T-helper 22 cell (primary cell): Measurements from ENCODE around the gene WDCP.
A peak's percentile ranks its signal among the peaks of the same experiment; 100 is the strongest.
"Not testable (repeated sequence)": the region's sequence is repeated elsewhere in the genome, so short reads cannot be mapped to it uniquely, and the experiment has no call there.

Experiments
- DNase-seq: peaks from one replicate; pipeline ENCODE4 v3.0.0-alpha.2; 2020; ENCODE audit warnings: low read depth

WDCP gene

DNA sequence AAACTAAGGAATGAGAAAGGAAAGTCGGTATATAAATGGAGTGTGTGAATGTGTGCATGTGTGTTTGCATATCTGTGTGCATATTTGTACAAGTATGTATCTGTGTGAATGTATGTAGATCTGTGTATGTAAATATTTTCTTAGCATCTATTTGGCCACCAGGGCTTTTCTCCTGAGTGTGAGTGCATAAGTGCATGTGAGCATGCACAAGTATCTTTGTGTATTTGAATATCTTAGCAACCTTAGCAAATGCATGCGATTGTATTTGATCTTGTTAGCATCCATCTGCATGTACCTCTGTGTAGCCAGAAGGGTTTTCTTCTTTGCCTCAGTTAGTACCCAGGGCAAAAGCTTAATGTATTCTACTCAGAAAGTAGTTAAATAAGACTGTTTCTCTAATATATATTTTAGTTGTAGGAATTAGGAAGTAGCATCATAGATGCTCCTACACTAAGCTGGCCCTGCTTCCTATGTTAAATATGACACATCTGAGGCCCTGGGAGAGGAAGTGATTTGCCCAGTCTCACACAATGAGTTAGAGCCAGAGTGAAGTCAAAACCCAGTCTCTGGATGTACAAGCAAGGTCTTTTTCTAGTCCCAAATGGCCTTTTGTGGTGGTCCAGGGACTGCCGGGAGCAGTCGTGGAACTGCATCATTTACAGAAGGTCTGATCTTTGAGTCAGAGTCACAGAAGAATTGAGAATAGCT is 11.5 kb upstream of the WDCP start:
- DNase-seq, result no peak

- DNase-seq, result no peak
These were observed 8.6 kb upstream of the WDCP start for GRCh38 chr2:24055750-24056149.

DNA sequence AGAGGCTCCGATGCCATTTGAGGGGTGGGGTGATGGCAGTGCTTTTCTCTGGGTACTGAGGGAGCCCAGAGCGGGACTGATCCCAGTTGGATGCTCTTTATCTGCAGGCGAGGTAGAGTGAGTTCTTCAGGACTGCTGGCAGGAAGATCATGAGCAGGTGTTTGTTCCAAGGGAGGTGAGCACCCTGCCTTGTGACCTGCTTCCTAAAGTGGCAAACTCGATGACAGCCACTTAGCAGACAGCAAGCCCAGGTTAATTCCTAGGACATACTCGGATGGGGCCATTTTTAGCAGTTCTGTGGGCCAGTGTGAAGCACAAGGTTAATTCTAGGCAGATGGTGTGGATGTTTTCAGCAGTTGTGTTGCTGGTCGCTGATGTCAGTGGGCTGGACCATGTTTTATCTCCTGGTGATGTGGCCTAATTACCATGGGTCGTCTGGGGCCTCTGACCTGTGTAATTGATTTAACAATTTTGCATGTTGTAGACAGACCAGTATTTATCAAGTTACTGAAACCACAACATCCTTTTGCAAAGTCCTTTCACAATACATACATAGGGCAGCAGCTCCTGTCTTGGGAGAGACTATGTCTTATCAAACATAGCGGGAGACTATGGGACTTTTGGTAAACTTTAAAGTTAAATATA is 7.3 kb upstream of the WDCP start:
- DNase-seq, result no peak

- no peak for DNase-seq
These were observed 5.8 kb upstream of the WDCP start for GRCh38 chr2:24052951-24053350.

- DNase-seq, result no peak
These were observed 4.6 kb upstream of the WDCP start for GRCh38 chr2:24051833-24052232.

- DNase-seq, result no peak
These were observed 3.1 kb upstream of the WDCP start for GRCh38 chr2:24050041-24050979.

DNA sequence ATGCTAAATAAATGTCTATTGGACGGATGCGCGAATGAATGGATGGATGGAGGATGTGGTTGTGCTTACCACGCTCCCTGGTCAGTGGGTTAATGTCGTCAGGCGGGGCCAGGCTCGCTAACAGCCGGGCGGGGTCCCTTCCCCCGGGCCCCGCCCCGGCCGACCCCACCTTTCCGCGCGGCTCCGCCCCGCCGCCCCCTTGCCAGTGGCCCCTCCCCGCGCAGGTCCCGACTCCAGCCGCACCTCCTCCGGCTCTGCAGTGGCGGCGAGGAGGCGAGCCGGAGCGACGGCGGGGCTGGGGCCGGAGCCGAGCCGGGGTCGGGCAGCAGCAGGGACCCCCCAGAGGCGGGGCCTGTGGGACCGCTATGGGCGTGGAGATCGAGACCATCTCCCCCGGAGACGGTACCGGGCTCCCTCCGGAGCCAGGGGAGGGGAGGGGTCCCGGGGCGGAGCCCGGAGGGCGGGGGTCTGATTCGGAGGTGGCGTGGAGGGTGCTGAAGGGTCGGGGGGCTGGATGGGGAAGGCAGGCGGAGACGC is 2.4 kb upstream of the WDCP start, which contains the start of gene FKBP1B:
TSS of gene FKBP1B (plus strand) at position 257 of the 537 bp plus-strand sequence. CDS start at position 366, 109 bp downstream.
- peak; percentile 60 for DNase-seq

GRCh38 chr2:24048769-24049484 is 1.7 kb upstream of the WDCP start:
- no peak for DNase-seq

DNA sequence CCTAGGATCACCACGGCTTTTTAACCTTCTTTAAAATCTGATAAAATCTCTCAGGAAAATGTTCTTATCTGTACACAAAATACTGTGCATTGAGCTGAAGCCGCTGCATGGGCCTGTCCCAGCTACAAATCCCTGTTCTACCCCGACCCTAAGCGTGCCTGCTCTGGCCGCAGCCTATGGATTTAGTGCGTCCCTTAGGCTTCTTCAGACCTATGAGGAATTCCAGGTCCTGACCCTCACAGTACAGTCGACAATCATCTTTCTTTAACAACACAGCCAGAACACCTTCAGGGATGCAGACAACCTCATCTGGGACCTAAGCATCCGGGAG is 477 bp upstream of the WDCP start:
- no peak for DNase-seq

GRCh38 chr2:24046599-24046929 is 627 bp downstream of the WDCP start:
- DNase-seq, result no peak

DNA sequence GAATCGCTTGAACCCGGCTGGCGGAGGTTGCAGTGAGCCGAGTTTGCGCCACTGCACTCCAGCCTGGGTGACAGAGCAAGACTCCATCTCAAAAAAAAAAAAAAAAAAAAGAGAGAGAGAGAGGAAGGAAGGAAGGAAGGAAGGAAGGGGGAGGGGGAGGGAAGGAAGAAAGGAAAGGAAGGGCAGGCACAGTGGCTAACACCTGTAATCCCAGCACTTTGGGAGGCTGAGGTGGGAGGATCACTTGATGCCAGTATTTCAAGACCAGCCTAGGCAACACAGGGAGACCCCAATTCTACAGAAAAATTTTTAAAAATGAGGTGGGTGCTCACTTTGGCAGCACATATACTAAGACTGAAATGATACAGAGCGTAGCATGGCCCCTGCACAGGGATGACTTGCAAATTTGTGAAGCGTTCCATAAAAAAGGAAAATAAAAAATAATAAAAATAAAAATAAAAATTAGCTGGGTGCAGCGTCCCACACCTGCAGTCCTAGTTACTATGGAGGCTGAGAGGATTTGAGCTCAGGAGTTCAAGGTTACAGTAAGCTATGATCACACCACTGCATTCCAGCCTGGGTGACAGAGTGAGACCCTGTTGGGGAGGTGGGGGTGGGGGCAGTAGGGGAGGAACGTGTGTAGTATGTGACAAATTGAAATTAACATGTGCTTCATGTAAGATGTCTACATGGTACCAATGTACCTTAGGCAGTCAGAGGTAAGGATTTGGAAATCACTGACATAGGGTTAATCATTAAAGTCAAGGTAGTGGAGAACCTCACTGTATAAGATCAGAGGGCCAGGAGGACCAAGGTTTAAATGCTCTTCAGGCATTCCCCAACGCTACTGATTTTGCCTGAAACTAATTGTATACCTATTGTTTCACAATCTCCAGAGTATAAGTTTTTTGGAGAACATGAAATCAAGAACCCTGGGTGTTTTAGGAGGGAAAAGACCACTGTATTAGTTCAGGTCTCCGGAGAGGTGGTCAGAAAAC is 1.4 kb downstream of the WDCP start:
- no peak for DNase-seq

DNA sequence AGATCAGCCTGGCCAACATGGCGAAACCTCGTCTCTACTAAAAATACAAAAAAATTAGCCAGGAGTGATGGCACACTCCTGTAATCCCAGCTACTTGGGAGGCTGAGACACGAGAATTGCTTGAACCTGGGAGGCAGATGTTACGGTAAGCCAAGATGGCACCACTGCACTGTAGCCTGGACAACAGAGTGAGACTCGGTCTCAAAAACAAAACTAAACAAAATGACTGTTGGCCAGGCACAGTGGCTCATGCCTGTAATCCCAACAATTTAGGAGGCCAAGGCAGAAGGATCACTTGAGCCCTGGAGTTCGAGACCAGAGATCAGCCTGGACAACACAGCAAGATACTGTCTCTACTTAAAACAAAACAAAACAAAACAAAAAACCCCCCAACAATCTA is 4.1 kb downstream of the WDCP start:
- DNase-seq, result not testable (repeated sequence)

DNA sequence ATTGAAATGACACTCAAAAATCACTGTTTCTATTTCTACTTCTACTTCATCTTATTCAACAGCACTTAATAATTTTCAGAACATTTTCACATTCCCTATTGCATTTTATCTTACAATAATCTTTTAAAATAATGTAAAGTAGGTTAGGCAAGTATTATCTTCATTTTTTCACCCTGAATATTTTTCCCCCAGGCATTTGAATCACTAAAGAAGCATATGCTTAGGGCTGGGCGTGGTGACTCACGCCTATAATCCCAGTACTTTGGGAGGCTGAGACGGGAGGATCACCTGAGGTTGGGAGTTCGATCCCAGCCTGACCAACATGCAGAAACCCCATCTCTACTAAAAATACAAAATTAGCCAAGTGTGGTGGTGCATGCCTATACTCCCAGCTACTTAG is 6.7 kb downstream of the WDCP start:
- no peak for DNase-seq

DNA sequence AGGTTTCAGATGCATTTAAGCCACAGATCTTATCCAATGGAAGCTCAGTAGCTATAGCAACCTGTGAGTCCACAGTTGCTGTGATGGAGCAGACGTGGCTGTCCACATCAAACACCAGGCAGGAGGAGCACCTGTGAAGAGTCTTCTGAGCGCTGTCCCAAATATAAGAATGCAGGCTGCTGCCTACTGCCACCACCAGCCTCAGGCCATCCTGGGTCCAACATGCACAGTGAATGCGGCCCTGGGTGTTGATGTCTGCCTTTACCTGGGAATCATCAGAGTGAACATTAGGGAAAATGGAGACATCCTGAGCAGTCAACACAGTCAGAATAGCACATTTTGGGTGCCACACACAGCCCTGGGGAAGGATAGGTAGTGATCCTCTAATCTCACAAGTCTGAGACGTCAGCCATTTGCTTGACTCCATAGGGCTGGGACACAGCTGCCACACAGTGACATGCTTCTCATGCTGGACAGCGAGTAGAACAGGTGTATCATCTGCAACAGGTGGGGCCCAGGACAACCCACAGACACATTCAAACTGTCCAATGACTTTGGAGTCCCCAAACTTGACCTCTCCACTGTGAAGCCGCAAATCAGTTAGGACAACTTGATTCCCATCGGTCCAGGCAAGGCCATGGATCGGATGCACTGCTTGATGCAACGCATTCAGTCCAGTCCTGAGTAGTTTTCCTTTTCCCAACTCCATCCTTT is 8.2 kb downstream of the WDCP start:
- DNase-seq, result no peak

GRCh38 chr2:24026233-24026632 is 21.0 kb downstream of the WDCP start:
- DNase-seq, result no peak

DNA sequence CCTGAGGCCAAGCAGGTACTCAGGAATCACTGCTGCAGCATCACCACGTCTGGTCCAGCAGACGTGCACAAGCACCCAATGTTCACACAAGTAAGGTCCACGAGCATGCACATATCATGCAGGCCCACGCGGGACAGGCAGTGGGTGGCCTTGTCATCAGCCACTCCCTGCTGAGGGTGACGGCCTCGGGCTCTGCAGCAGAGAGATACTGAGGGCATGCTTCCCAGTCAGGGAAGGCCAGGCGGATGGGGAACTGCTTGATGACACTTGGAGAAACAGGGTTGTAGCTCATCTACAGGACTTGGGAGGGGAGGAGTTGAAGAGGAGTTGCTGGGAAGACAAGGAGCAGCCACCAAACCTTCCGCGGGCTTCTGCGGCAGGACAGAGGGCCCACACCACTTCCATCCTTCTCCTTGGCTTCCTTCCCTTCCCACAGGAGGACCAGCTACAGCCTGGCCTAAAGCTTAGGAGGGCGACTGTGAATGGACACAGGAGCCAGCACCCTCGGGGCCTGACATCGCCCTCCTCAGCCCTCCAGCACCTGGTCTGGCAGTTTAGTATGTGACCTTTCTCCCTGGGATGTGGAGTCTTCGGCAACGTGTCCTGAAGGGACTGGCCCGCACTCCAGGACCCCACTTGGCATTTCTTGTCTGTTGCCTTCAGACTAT is 22.1 kb downstream of the WDCP start:
- DNase-seq, result no peak

DNA sequence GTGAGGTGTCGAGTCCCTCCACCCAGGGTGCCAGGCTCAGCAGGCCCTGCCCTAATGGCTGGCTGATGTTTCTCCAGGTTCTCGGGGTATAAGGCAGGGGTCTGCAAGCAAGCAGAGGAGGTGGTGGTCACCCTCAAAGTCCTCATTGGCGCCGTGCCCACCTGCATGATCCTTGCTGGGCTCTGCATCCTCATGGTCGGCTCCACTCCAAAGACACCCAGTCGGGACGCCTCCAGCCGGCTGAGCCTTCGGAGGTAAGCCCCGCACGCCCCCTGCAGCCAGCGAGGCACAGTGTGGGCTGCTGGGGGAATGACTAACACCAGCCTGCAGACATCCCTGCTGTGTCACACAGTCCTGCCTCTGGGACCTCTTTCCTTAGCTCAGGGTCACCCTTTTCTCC is 23.2 kb downstream of the WDCP start:
- no peak for DNase-seq

- DNase-seq, result no peak
These were observed 24.1 kb downstream of the WDCP start for GRCh38 chr2:24022975-24023575.

DNA sequence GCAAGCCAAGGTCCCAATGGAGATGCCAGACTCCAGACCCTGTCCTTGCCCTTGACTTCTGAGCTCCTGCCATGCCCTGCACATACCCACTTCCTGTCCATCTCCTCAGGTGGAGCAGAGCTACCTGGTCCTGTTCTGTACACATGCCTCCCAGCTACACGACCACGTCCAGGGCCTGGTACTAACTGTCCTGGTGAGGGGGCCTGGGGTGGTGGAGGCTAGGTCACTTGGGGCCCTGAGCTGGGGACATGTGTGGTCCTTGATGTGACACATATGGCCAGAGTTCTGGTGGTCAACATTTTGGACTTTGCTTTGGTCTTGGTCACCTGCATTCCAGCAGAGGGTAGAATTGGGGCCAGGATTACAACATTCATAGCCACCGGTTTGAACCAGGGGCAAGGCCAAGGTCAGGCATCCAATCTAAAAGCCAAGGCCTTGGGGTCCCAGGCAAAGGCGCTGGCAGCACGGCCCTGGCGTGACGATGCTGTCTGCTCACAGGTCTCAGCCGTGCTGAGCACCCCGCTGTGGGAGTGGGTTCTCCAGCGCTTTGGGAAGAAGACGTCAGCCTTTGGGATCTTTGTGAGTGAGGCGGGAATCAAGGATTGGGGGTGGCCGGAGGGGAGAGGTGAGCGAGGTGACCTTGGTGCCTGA is 24.7 kb downstream of the WDCP start:
- no peak for DNase-seq
